HG03139 (cell line): ENCODE results near the gene SRRM5.
"Not testable (repeated sequence)": the region's sequence is repeated elsewhere in the genome, so short reads cannot be mapped to it uniquely, and the experiment has no call there.

Experiments used
- ATAC-seq: cut with Tn5 transposase; IDR thresholded peaks from one replicate; pipeline ENCODE4 v1.9.1; 2021; ENCODE audit not compliant: unreplicated experiment

Gene SRRM5

DNA sequence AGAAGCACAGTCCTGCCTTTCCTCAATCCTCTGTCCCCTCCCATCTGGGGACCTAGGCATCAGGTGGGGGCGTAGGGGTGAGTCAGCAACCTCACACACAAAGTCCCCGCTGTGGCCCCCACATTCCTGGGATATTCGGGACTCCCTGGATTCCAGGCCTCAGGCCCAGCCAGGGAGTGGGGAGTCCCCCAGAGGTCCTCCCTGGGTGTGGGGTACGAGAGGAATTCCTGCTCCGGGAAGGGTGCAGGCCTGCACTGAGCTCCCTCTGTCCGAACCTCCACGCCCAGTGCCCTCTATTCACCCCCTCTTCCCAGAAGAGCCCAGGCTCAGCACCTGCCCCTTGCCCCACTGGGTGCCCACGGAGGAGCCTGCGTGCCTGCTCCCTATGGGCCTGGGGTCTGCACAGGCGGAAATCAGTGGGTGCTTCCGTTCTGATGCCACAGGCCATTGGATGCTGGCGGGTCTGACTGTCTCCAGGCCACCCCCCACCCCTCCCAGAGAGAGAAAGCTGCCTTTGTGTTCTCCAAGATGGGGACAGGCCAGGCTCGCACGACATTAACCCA is 24.3 kb downstream of the SRRM5 start:
- ATAC-seq: no peak

DNA sequence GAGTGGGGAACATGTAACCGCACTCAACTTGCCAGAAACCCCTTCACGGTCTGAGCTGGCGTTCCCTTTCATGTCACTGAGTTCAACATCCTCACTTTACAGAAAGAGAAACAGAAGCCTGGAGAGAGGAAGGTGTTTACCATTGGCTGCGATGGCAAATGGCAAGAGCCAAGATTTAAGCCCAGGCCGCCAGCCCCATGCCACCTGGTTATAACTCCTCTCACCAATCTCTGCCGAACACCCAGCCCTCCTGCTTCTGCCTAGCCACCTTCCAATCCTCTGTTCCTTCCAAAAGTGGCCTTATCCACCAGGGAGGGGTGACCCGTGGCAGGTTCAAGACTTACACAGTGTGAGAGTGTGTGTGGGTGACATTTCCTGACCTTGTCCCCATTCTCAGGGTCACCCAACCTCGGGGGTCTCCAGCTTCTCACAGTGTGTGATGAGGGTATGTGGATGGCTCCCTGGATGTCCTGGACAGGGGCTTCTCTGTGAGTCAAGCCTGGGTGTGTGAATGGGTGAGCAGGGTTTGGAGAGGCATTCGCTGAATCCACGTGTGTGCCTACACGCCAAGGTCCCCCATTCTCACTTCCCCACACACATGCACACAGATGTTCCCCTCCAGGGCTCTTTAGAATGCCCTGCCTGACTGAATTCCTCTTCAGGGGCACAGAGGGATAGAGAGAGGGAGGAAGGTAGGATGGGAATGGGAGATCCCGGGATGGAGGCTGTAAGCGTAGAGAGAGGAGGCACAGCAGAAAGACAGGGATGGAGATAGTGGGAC is 26.5 kb downstream of the SRRM5 start:
- no peak for ATAC-seq

DNA sequence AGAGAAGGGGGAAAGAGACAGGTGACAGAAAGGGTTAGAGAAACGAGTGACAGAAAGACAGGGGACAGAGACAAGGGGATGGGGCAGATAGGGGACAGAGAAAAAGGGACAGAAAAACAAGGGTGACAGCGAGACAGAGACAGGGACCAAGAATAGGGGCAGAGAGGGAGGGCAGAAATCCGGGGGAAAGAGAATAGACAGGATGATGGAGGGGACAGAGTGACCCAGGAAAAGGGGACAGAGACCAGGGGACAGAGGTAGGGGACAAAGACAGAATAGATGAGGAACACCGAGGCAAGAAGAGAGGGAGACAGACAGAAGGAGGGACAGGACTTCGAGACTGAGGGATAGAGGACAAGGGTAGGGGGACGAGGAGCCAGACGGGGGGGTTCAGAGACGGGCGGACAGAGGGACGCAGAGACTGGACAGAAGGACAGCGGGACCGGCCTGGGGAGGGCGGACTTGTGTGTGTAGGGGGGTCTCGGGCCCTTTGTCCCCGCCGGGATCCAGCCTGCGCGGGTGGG is 27.2 kb downstream of the SRRM5 start:
- no peak for ATAC-seq

DNA sequence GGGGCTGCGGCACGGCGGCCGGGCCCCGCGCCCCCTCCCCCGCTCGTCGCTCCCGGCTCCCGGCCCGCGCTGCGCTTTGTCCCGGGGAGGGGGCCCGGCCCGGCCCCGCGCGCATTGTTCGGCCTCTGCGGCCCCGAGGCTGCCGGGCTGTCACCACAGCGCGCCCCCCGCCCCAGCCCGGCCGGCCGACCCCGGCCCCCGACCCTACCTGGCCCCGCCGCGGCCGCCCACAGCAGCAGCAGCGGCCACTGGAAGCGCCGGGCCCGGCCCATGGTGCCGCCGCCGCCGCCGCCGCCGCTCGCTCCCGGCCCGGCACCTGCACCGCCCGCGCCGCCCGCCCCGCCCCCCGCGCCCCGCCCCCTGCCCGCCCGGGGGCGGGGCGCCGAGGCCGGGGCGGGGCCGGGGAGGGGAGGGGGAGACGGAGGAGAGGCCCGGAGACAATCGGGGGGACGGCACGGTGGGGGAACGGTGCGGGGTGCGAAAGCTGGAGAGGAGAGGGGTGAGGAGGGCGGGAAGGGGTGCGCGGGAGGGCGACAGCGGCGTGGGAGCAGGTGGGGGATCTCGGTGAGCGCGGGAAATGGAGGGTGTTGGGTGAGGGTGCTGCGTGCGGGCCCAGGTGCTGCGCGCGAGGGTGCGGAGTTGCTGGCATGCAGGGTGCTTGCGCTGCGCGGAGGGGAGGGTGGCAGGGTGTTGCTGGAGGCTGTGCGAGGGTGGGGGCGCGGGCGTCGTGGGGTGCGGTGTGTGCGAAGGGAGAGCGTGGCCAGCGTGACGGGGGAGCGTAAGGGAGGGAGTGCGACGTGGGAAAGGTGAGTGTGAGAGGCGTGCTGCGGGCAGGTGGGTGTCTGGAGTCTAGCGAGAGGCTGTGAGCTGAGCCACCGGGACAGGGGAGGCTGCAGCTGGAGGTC is 27.9 kb downstream of the SRRM5 start, which contains the start of gene CADM4:
Gene CADM4, minus strand, starts transcription at position 332 of the 905 bp plus-strand sequence. Its CDS starts 60 bp downstream, at position 272.
- no peak for ATAC-seq

DNA sequence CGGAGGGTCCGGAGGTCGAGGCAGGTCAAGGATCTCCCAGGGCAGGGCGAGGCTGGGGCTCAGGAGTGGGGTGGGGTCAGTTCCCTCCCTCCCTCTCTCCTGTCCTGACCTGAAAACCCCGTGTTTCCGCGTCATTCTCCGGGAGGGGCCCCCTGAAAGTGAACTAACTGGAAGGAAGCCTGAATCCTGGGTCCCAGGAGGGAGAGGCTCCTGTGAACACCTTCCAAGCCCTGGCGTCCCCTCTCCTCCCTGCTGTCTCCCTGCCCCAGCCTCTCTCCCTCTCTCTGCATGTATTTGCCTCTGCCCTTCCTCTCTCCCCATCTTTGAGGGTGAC is 28.5 kb downstream of the SRRM5 start:
- ATAC-seq: no peak

DNA sequence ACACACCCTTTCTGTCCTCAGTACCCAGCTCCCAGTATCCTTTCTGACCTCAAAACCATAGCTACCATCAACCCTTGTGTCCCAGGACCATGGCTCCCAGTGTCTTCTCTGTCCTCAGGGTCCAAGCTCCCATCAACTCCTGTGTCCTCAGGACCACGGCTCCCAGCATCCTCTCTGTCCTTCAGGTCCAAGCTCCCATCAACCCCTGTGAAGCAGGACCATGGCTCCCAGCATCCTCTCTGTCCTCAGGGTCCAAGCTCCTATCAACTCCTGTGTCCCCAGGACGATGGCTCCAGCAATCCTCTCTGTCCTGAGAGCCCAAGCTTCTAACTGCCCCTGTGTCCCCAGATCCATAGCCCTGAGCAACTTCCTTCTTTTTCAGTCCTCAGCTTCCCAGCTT is 29.4 kb downstream of the SRRM5 start:
- ATAC-seq: no peak

DNA sequence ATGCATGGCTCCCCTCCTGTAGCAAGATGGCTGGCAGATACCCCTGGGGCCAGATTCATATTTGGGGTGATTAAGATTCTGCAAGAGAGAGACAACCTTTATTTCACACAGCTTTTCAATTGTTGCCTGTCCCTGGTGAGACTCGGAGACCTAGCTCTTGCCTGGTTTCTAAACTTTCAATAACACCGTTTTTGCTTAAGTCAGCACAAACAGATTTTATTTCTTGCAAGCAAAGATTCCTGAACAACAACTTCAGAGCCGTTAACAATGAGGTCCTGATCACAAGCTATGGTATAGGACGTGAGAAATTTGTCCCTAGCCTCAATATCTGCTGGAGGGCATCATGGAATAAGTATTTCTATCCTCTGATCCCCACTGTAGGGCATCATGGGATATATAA is 30.6 kb downstream of the SRRM5 start:
- no peak for ATAC-seq

DNA sequence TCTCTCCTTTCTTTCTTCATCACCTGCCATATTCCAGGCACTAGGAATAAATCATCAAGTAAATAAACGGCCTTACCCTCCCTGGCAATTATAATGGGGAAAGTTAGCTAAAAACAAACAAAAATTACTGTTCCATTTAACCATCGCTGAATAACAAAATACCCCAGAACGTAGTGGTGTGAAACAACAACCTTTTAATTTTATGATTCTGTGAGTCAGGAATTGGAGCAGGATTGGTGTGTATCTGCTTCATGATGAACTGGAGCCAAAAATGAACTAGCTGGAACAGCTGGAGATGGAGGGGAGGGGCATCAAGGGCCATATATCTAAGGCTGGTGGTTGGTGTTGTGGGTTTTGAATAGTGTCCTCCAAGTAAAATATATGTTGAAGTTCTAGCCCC is 31.4 kb downstream of the SRRM5 start:
- no peak for ATAC-seq

DNA sequence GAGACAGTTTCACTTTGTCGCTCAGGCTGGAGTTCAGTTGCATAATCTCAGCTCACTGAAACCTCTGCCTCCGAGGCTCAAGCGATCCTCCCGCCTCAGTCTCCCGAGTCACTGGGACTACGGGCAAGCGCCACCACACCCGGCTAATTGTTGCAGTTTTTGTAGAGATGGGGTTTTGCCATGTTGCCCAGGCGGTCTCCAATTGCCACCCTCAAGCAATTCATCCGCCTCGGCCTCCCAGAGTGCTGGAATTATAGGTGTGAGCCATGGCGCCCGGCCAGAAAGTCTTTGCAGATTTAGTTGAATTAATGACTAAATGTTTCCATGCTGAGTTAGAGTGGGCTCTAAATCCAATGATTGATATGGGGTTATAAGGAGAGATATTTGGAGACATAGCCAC is 32.3 kb downstream of the SRRM5 start:
- ATAC-seq: no peak

DNA sequence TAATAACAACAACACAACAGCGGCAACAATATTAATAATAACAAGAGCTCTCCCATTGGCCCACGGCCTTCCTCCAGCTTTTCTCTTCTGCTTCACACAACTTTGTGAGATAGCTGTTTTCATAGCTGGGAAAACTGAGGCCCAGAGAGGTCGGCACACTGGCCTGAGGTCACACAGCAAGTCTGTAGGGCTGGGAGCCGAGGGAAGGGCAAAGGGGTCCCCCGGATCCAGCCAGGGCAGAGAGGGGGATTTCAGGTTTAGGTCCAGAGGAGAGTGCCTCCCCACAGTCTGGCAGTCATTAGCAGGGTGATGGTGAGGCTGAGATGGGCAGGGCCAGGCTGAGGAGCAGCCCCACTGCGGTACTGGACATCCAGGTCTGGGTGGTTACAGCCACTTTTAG is 36.7 kb downstream of the SRRM5 start:
- no peak for ATAC-seq

DNA sequence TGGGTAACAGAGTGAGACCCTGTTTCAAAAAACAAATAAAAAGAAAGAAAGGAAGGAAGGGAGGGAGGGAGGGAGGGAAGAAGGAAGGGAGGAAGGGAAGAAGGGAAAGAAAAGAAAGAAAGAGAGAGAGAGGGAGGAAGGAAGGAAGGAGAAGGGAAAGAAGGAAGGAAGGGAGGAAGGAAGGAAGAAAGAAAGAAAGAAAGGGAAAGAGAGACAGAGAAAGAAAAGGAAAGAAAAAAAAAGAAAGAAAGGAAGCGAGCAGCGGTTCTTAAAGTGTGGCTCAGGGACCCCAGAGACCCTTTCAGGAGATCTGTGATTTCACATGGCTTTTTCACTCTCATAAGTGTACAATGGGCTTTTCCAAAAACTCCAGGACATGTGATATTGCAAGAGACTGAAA is 37.6 kb downstream of the SRRM5 start:
- no peak for ATAC-seq

DNA sequence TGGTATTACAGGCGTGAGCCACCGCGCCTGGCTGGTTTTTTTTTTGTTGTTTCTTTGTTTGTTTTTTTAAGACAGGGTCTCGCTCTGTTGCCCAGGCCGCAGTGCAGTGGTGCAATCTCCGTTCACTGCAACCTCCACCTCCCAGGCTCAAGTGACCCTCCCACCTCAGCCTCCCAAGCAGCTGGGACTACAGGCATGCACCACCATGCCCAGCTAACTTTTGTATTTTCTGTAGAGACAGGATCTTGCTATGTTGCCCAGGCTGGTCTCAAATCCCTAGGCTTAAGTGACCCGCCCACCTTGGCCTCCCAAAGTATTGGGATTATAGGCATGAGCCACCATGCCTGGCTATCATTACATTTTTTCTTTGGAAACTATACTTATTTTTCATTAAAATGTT is 38.4 kb downstream of the SRRM5 start:
- not testable (repeated sequence) for ATAC-seq

DNA sequence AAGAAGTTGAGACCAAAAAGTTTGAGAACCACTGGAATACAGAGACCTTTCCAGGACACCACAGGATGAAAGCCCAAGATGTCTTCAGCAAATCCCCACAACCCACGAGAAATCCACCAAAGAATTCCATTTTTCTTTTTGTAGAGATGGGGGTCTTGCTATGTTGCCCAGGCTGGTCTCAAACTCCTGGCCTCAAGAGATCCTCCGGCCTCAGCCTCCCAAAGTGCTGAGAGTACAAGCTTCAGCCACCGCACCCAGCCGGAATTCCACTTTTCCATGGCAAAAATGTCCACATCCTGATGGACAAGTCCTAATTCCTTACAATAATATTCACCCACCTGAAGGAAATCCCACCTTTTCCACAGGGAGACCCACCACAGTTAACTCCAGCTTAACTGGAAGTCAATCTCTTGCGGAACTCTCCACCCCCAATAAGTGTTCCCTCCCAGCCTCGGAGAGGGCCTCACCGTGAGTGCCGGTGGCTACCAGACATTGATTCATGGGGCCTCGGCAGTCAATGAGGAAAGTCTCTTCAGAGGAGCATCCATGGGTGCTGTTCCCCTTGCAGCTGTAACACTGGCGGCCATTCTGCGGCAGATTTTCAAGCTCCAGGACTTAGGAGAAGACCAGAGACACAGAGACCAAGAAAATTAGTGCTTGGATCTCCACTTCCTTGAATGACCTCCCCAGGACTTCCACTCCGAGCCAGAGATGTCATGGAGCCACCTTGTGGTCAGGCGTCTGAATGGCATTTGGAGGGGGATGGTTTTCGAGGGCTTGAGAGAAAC is 40.1 kb downstream of the SRRM5 start:
- ATAC-seq: no peak

DNA sequence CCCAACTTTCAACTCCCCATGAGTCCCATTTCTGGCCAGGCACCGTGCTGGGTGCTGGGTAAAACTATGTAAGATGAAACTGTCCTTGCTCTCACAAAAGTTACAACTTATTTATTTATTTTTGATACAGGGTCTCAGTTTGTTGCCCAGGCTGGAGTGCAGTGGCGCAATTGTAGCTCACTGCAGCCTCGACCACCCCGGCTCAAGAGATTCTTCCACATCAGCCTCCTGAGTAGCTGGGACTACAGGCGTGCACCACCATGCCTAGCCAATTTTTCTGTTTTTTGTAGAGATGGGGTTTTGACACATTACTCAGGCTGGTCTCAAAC is 40.6 kb downstream of the SRRM5 start:
- no peak for ATAC-seq

DNA sequence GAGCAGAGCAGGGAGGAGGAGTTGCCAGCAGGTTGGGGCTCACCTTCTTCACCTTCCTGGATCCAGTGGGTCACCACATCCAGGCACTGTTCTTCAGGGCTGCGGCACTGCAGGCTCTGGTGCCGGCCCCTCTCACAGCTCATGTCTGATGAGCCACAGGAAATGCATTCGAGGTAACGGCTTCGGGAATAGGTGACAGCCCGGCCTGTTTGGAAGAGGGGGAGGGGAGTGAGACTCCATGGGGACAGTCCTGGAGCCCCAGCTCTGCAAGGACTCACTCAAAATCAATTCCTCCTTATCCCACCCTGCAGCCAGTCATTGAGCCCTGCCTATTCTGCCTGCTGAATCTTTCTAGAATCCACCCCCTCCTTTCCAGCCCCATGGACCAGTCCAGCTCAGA is 44.5 kb downstream of the SRRM5 start:
- no peak for ATAC-seq

DNA sequence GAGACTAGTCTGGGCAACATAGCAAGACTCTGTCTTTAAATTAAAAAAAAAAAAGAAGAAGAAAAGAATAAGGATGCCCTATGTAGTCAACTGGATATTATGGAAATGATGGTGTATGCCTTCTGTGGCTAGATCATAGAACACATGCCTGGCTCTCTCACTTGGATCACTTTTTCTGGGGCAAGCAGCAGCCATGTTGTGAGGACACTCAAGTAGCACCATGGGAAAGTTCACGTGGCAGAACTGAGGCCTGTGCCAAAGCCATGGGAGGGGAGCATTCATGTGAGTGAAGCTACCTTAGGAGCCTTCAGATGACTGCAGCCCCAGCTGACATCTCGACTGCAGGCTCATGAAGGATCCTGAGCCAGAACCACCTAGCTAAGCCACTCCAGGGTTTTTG is 46.1 kb downstream of the SRRM5 start:
- no peak for ATAC-seq

DNA sequence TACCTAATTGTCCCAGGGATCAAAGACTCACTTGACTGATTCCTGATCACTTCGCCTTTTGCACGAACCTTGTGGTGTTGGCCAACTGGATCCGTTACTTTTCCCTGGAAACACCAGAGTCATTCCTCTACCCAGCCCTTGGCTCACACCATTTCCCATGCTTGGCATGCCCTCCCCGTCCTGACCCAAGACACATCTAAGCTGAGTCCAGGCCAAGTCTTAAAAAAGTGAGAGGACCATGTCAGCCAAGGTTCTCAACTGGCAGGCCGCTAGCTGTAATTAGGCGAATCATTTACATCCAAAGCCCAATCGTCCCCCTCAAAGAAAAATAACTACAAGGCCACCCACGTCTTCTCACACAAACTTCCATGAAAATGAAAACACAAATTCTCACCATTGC is 46.6 kb downstream of the SRRM5 start:
- no peak for ATAC-seq

DNA sequence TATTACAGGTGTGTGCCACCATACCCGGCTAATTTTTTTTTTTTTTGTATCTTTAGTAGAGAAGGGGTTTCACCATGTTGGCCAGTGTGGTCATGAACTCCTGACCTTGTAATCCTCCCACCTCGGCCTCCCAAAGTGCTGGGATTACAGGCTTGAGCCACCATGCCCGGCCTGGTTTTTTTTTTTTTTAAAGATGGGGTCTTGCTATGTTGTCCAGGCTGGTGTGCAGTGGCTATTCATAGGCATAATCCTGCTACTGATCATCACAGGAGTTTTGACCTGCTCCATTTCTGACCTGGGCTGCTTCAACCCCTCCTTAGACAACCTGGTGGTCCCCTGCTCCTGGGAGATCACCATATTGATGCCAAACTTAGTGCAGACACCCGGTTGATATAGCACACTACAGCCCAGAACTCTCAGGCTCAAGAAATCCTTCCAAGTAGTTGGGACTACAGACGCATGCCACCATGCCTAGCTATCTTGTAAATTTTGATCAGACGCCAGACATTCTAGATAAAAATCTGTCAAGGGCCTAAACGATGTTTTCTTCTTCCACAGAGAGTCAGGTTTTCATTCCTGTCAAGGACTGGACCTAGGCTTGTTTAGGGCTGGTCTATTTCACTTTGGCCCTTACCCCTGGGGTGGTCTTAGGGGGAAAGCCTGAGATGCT is 48.5 kb downstream of the SRRM5 start:
- no peak for ATAC-seq

DNA sequence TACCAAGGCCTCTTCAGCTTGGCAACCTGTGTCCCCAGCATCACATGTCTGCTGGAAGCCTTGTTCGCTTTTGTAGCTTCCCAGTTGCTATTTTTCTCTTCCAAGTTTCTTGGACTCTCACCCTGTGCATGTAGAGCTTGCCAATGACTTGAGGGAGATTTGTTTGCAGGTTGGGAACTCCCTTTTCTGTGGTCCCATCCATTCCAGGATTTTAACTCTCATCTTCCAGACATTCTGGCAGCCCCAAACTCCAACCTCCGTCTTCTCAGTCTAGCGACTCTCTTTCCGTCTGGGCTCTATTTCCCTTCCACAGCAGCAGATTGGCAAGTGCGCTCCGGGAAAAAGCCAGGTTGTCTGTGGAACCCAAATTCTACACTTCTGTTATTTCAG is 49.1 kb downstream of the SRRM5 start:
- ATAC-seq: no peak

DNA sequence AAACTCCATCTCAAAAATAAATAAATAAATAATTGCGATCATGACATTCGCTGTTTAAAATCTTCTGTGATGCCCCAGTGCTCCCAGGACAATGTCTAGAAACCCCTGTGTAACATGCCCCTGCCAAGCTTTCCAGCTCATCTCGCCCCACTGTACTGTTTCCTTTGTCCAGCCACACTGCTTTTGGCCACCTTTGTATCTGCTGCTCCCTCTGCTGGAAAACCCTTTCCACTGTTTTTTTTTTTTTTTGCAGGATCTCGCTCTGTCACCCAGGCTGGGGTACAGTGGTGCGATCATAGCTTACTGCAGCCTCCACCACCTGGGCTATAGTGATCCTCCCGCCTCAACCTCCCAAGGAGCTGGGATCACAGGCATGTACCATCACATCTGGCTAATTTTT is 50.6 kb downstream of the SRRM5 start:
- no peak for ATAC-seq

DNA sequence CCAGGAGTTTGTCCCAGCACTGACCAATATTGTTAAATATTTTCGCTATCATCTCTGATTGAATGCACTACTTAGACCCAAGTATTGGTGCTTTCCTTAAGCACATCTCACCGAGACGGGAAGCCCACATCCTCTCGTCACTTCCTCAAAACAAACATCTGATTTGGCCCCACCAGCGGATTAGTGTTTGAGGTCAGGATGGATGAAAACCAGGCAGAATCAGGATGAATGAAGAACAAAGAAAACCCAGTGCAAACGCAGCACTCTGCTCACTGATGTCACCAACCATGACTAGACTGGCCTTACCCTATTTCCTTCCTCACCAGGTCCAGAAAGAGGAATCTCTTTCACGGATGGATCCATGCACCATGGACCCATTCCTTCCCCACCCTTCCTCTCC is 52.1 kb downstream of the SRRM5 start:
- ATAC-seq: no peak
